H1 (cell line): ENCODE results near the gene SLC26A4. TPM values are rescaled to one million over a fixed set of nuclear protein-coding genes. Genes with fewer than 3 reads are reported as not detected.

Experiments
- CTCF ChIA-PET: fragments of 300-600 bp; sonication (Branson Sonifier 250); formaldehyde crosslinking; loops from one replicate; lab custom pipeline; 2021; ENCODE audit not compliant: partially characterized antibody; lab: Charles Lee
- POLR2A ChIA-PET: fragments of 300-600 bp; sonication (Branson Sonifier 250); formaldehyde crosslinking; loops from one replicate; lab custom pipeline; 2021; ENCODE audit warnings: inconsistent platforms; ENCODE audit not compliant: partially characterized antibody; lab: Charles Lee
- DNase-seq, 2 experiments: peaks; one replicate each; pipeline versions ENCODE4 v3.0.0 to v3.0.0-alpha.2; 2010 to 2022; ENCODE audit warnings: low spot score in 2 of 2, low read depth in 1 of 2, mixed read lengths in 1 of 2
- FAIRE-seq: peaks from 2 replicates; lab custom pipeline; 2011; peaks lifted over from hg19 to GRCh38; lab: Jason Lieb, UNC
- H2AFZ ChIP-seq: 2 replicates; pipeline ENCODE4 v1.8.1; 2012; ENCODE audit warnings: low read length, inconsistent platforms
- H2AK5ac ChIP-seq: 2 replicates; pipeline ENCODE4 v1.6.1; 2013; ENCODE audit warnings: low read depth, low read length
- H2BK120ac ChIP-seq: replicated peaks from 2 replicates; pipeline ENCODE3; 2013; ENCODE audit warnings: low read depth, low read length, inconsistent platforms
- H2BK12ac ChIP-seq: 2 replicates; pipeline ENCODE4 v1.6.1; 2013; ENCODE audit warnings: low read depth, low read length
- H2BK15ac ChIP-seq: 2 replicates; pipeline ENCODE4 v1.6.1; 2013; ENCODE audit warnings: low read length
- H2BK20ac ChIP-seq: 2 replicates; pipeline ENCODE4 v1.6.1; 2013; ENCODE audit warnings: low read length
- H2BK5ac ChIP-seq: 2 replicates; pipeline ENCODE4 v1.6.1; 2013; ENCODE audit warnings: low read depth, low read length
- H3K14ac ChIP-seq: 2 replicates; pipeline ENCODE4 v1.6.1; 2013; ENCODE audit warnings: inconsistent platforms; ENCODE audit not compliant: insufficient read length
- H3K18ac ChIP-seq: 2 replicates; pipeline ENCODE4 v1.6.1; 2013; ENCODE audit warnings: low read length; ENCODE audit errors: extremely low read depth
- H3K23ac ChIP-seq: 2 replicates; pipeline ENCODE4 v1.6.1; 2013; ENCODE audit warnings: inconsistent platforms; ENCODE audit not compliant: insufficient read length
- H3K23me2 ChIP-seq: 2 replicates; pipeline ENCODE4 v1.6.1; 2013; ENCODE audit warnings: low read depth, low read length
- H3K27ac ChIP-seq: 2 replicates; pipeline ENCODE4 v1.6.1; 2011; ENCODE audit warnings: low read depth, low read length, inconsistent platforms
- H3K27me3 ChIP-seq, 4 experiments: replicated peaks in 1 of 4; 1 replicate in 1 of 4; 2 replicates in 3 of 4; pipeline versions ENCODE4 v1.6.1 to v1.8.1; 2011 to 2013; ENCODE audit warnings: low read length in 3 of 4, mild to moderate bottlenecking in 3 of 4, inconsistent platforms in 2 of 4, mixed read lengths in 2 of 4, moderate library complexity in 1 of 4; ENCODE audit not compliant: control insufficient read depth in 3 of 4, insufficient read depth in 3 of 4; ENCODE audit errors: extremely low read depth in 1 of 4
- H3K36me3 ChIP-seq, 4 experiments: 2 replicates each; pipeline versions ENCODE4 v1.6.1 to v1.8.1; 2011 to 2013; ENCODE audit warnings: mild to moderate bottlenecking in 4 of 4, low read length in 3 of 4, moderate library complexity in 2 of 4, control low read depth in 1 of 4, inconsistent platforms in 1 of 4; ENCODE audit not compliant: insufficient read depth in 4 of 4, control insufficient read depth in 2 of 4
- H3K4ac ChIP-seq: replicated peaks from 2 replicates; pipeline ENCODE3; 2013; ENCODE audit warnings: low read length, low read depth, mixed read lengths, inconsistent platforms; ENCODE audit not compliant: insufficient read length
- H3K4me1 ChIP-seq, 4 experiments: replicated peaks in 1 of 4; 1 replicate in 1 of 4; 2 replicates in 3 of 4; pipeline versions ENCODE4 v1.6.1 to v1.8.1; 2011 to 2013; ENCODE audit warnings: low read length in 3 of 4, inconsistent platforms in 2 of 4, mixed read lengths in 1 of 4; ENCODE audit not compliant: insufficient read depth in 4 of 4, control insufficient read depth in 3 of 4
- H3K4me2 ChIP-seq, 2 experiments: 2 replicates each; pipeline versions ENCODE4 v1.6.1 to v1.8.1; 2011 to 2013; ENCODE audit warnings: low read depth in 2 of 2, low read length in 2 of 2, control low read depth in 1 of 2, inconsistent platforms in 1 of 2, mild to moderate bottlenecking in 1 of 2; ENCODE audit not compliant: insufficient read depth in 1 of 2
- H3K4me3 ChIP-seq, 4 experiments: fragments of 200-600, 300-600 bp in 1 of 4; sonication (generic), shearing (Covaris generic), sonication (Bioruptor Twin) in 1 of 4; 2 replicates each; pipeline versions ENCODE4 v1.5.1 to v1.8.1; 2011 to 2016; ENCODE audit warnings: low read length in 4 of 4, low read depth in 3 of 4, control low read depth in 2 of 4, inconsistent platforms in 2 of 4, mild to moderate bottlenecking in 2 of 4, mixed read lengths in 1 of 4, moderate library complexity in 1 of 4; ENCODE audit not compliant: insufficient read depth in 2 of 4; ENCODE audit errors: extremely low read depth in 1 of 4
- H3K56ac ChIP-seq: replicated peaks from 2 replicates; pipeline ENCODE3; 2013; ENCODE audit warnings: low read depth, mild to moderate bottlenecking, mixed read lengths, low read length, inconsistent platforms; ENCODE audit not compliant: insufficient read length
- H3K79me1 ChIP-seq: 2 replicates; pipeline ENCODE4 v1.6.1; 2013; ENCODE audit warnings: low read depth, low read length, control low read depth
- H3K79me2 ChIP-seq, 2 experiments: 2 replicates each; pipeline versions ENCODE4 v1.6.1 to v1.8.1; 2012 to 2013; ENCODE audit warnings: low read length in 2 of 2, mild to moderate bottlenecking in 2 of 2, inconsistent platforms in 1 of 2; ENCODE audit not compliant: insufficient read depth in 2 of 2, control insufficient read depth in 1 of 2
- H3K9ac ChIP-seq, 4 experiments: replicated peaks in 1 of 4; 1 replicate in 1 of 4; 2 replicates in 3 of 4; pipeline versions ENCODE4 v1.6.1 to v1.8.1; 2011 to 2013; ENCODE audit warnings: low read depth in 3 of 4, low read length in 3 of 4, control low read depth in 2 of 4, mild to moderate bottlenecking in 2 of 4, moderate library complexity in 2 of 4, inconsistent platforms in 1 of 4; ENCODE audit errors: extremely low read depth in 1 of 4
- H3K9me3 ChIP-seq, 2 experiments: 2 replicates each; pipeline versions ENCODE4 v1.6.1 to v1.8.1; 2012 to 2013; ENCODE audit warnings: mild to moderate bottlenecking in 2 of 2, moderate library complexity in 2 of 2, control low read depth in 1 of 2, inconsistent platforms in 1 of 2, low read depth in 1 of 2, low read length in 1 of 2, mixed read lengths in 1 of 2; ENCODE audit not compliant: insufficient read depth in 2 of 2
- H4K20me1 ChIP-seq, 2 experiments: replicated peaks in 1 of 2; 2 replicates each; pipeline versions ENCODE3 to v1.8.1; 2011 to 2013; ENCODE audit warnings: inconsistent platforms in 2 of 2, low read length in 2 of 2, mild to moderate bottlenecking in 1 of 2; ENCODE audit not compliant: insufficient read depth in 2 of 2, control insufficient read depth in 1 of 2
- H4K5ac ChIP-seq: 2 replicates; pipeline ENCODE4 v1.6.1; 2013; ENCODE audit warnings: low read length, low read depth, mixed read lengths, inconsistent platforms; ENCODE audit not compliant: insufficient read length
- H4K8ac ChIP-seq: 2 replicates; pipeline ENCODE4 v1.8.0; 2013; ENCODE audit warnings: mild to moderate bottlenecking, moderate library complexity, low read length, inconsistent platforms; ENCODE audit not compliant: insufficient read depth; ENCODE audit errors: extremely low read depth
- H4K91ac ChIP-seq: replicated peaks from 2 replicates; pipeline ENCODE3; 2013; ENCODE audit warnings: low read length, mixed read lengths, inconsistent platforms; ENCODE audit not compliant: insufficient read length
- CEBPB ChIP-seq: IDR thresholded peaks from 2 replicates; pipeline ENCODE4 v1.6.1; 2012; ENCODE audit warnings: low read depth, low read length
- KDM1A ChIP-seq: fragments of 200-600, 300-600 bp; sonication (generic); IDR thresholded peaks from 2 replicates; pipeline ENCODE4 v1.7.1; 2016; ENCODE audit warnings: mild to moderate bottlenecking, low read length, borderline replicate concordance
- RBBP5 ChIP-seq: IDR thresholded peaks from 2 replicates; pipeline ENCODE4 v1.7.1; 2012; ENCODE audit warnings: low read depth, mild to moderate bottlenecking, inconsistent platforms, low read length, moderate library complexity, borderline replicate concordance
- SAP30 ChIP-seq: fragments of 300-600 bp; sonication (generic); IDR thresholded peaks from 2 replicates; pipeline ENCODE4 v1.7.1; 2012; ENCODE audit warnings: low read length, moderate library complexity, mild to moderate bottlenecking, inconsistent platforms; ENCODE audit not compliant: insufficient read depth, insufficient replicate concordance
- SUZ12 ChIP-seq: fragments of 200-600 bp; sonication (generic); IDR thresholded peaks from 2 replicates; pipeline ENCODE4 v1.6.1; 2012; ENCODE audit warnings: mild to moderate bottlenecking, inconsistent platforms, low read length, moderate library complexity, mixed read lengths
- WGBS, 2 experiments: shearing (Covaris generic) in 1 of 2; methylation state at CpG; one replicate each; pipeline versions ENCODE4 v1.1.6 to v1.1.7; 2013 to 2015; ENCODE audit warnings: low lambda C conversion rate in 2 of 2, mixed read lengths in 2 of 2, inconsistent platforms in 1 of 2, low coverage in 1 of 2, missing lambda C conversion rate in 1 of 2; ENCODE audit not compliant: insufficient replicate concordance in 2 of 2, insufficient coverage in 1 of 2, insufficient read length in 1 of 2; ENCODE audit errors: extremely low coverage in 1 of 2, missing lambda C conversion rate in 1 of 2; 5-methylcytosine and 5-hydroxymethylcytosine counted together
- polyA plus RNA-seq, 7 experiments: library from polyadenylated mRNA; depleted of rRNA in 3 of 7; stranded (reverse) in 5 of 7; unstranded in 2 of 7; fragments of >200 nt in 5 of 7; fragments of 200-250 nt in 2 of 7; gene quantifications; 1 replicate in 5 of 7; 2 replicates in 1 of 7; 4 replicates in 1 of 7; pipeline versions ENCODE4 v1.2.1 to v1.2.3, GENCODE V29; 2011 to 2013; ENCODE audit warnings: missing spikeins in 2 of 7, mixed read lengths in 2 of 7
- total RNA-seq: library from RNA; stranded (reverse); fragmentation: NEBNext Ultra II Directional; extraction: Animal tissue kit (Norgen Biotek cat#: 25700); gene quantifications from 2 replicates; pipeline ENCODE4 v1.2.1, GENCODE V29; 2021

SLC26A4 gene
- total and polyA plus RNA-seq, 2 of the 8 experiments (the other 6 are each of a cell fraction or from before 2014, with no cell fraction given): 0.11 to 0.35 TPM

- Histone ChIP-seq H3K9ac (no peak overlapping the region), H2BK12ac (no peak overlapping the region), H2AFZ (no peak overlapping the region), H3K18ac (no peak overlapping the region), H3K56ac (no peak overlapping the region), H4K20me1 (peaks cover 1 to 2% of the 10 kb centered on the region in 2 experiments), H2BK15ac (no peak overlapping the region), H2BK120ac (no peak overlapping the region), H3K27me3 (peaks cover 25 to 57% (median 49%) of the 10 kb centered on the region in 4 experiments), H3K4me1 (peaks cover 0 to 2% (median under 1%) of the 10 kb centered on the region in 4 experiments; a peak in 3 of 7 replicates), H3K14ac (no peak overlapping the region), H2BK20ac (no peak overlapping the region), H3K79me1 (no peaks in the 10 kb centered on the region), H3K9me3 (no peaks in the 10 kb centered on the region), H2BK5ac (no peak overlapping the region), H4K5ac (no peak overlapping the region), H4K8ac (no peak overlapping the region), H4K91ac (no peak overlapping the region), H3K4me2 (peak overlapping the region; percentile 93 to 95), H3K4me3 (peak overlapping the region; percentile 43 to 62 (median 53)), H3K79me2 (no peaks in the 10 kb centered on the region), H3K23ac (no peak overlapping the region), H2AK5ac (no peak overlapping the region), H3K36me3 (no peaks in the 10 kb centered on the region), H3K4ac (no peak overlapping the region), H3K27ac (no peak overlapping the region), H3K23me2 (peaks cover 15% of the 10 kb centered on the region; the same call in 1 of the 2 replicates)
- 13% methylated on average over 15 of the region's 20 CpGs; no CpG with 5 or more reads in 1 of the 2 experiments for WGBS, 2 experiments
- DNase-seq: no peak
- TF ChIP-seq KDM1A (no peak), SAP30 (no peak), SUZ12 (peak; percentile 71), CEBPB (no peak), RBBP5 (peak; percentile 71; the same call in 1 of the 2 replicates)
- no peak for FAIRE-seq
- POLR2A ChIA-PET: interaction anchor here (1.1 kb wide), 1 partner anchor 29 kb away, joined by 5 read pairs; no protein-coding TSS in a partner anchor
- CTCF ChIA-PET: interaction anchor here (0.7 to 2.3 kb wide), 10 partner anchors 19 to 441 kb away, joined by 3 to 8 read pairs (median 4); partner anchors contain the start of genes BCAP29, COG5 and DUS4L
Observed at GRCh38 chr7:107661865-107662379, 1.3 kb downstream of the SLC26A4 start.
